Measurements from ENCODE around the gene WBP2. TPM values are rescaled to one million over a fixed set of nuclear protein-coding genes. Genes with fewer than 3 reads are reported as not detected.

Gene WBP2
- total RNA-seq, 1 experiment from 2014 or later, result 132 TPM

- Histone ChIP-seq H3K9me2 (ENCODE audit: insufficient read depth) (no peaks in the 10 kb centered on the region), H3K79me2 (ENCODE audit: insufficient read depth, low read length) (peaks cover 34% of the 10 kb centered on the region; the same call in 1 of the 2 replicates), H3K36me3 (ENCODE audit: control insufficient read depth in 1 of 2, insufficient read depth in 2 of 2, low read length in 2 of 2) (peaks cover 24 to 38% of the 10 kb centered on the region in 2 experiments), H3K9ac (ENCODE audit: low read length) (peak overlapping the region; percentile 84), H3K4me1 (ENCODE audit: control insufficient read depth in 1 of 2, insufficient read depth in 2 of 2, low read length in 2 of 2) (peaks cover 13 to 26% of the 10 kb centered on the region in 2 experiments), H3K4me3 (replicated peaks in 1 of 2; ENCODE audit: low read depth in 1 of 2, low read length in 2 of 2) (peak overlapping the region; percentile 64 to 72), H2AFZ (ENCODE audit: low read depth, low read length, poor library complexity, severe bottlenecking) (no peak overlapping the region), H3K27ac (ENCODE audit: low read depth, low read length) (peak overlapping the region; percentile 100), H4K20me1 (ENCODE audit: insufficient read depth) (no peaks in the 10 kb centered on the region), H3K27me3 (ENCODE audit: insufficient read depth, low read length) (no peaks in the 10 kb centered on the region), H3K4me2 (ENCODE audit: low read length) (peak overlapping the region; percentile 95), H3K9me3 (ENCODE audit: control insufficient read depth in 1 of 2, insufficient read depth in 1 of 2, low read depth in 1 of 2, low read length in 2 of 2) (no peaks in the 10 kb centered on the region)
- TF ChIP-seq ZNF274 (IDR thresholded peaks at IDR 0.05; ENCODE audit: low read depth, low read length) (no peak), TCF7L2 (IDR thresholded peaks at IDR 0.05; ENCODE audit: borderline replicate concordance, extremely low read depth, insufficient read depth, insufficient read length) (no peak), ELF1 (IDR thresholded peaks at IDR 0.05; ENCODE audit: borderline replicate concordance, low read depth) (no peak), SP1 (IDR thresholded peaks at IDR 0.05; ENCODE audit: low read depth) (no peak), RAD21 (IDR thresholded peaks at IDR 0.05; ENCODE audit: low read depth) (no peak), ZFX (IDR thresholded peaks at IDR 0.05) (no peak), FOSL1 (IDR thresholded peaks at IDR 0.05; ENCODE audit: low read depth) (no peak), EZH2phosphoT487 (IDR thresholded peaks at IDR 0.05; ENCODE audit: borderline replicate concordance) (no peak), CTCF (IDR thresholded peaks at IDR 0.05 in 2 of 3, conservative IDR thresholded peaks at IDR 0.05 in 1 of 3; ENCODE audit: borderline replicate concordance in 1 of 3, insufficient read depth in 1 of 3, low read depth in 2 of 3, low read length in 2 of 3) (no peak), CEBPB (IDR thresholded peaks at IDR 0.05; ENCODE audit: low read depth) (no peak), EGR1 (IDR thresholded peaks at IDR 0.05; ENCODE audit: low read depth) (no peak), POLR2A (IDR thresholded peaks at IDR 0.05; ENCODE audit: borderline replicate concordance, extremely low read depth, insufficient read depth, insufficient read length) (no peak), SRF (IDR thresholded peaks at IDR 0.05; ENCODE audit: low read depth) (no peak), POLR2AphosphoS5 (IDR thresholded peaks at IDR 0.05; ENCODE audit: low read depth, low read length) (no peak), MAX (IDR thresholded peaks at IDR 0.05) (no peak), EZH2 (IDR thresholded peaks at IDR 0.05) (no peak)
- TF ChIP-seq, protein P1, sequence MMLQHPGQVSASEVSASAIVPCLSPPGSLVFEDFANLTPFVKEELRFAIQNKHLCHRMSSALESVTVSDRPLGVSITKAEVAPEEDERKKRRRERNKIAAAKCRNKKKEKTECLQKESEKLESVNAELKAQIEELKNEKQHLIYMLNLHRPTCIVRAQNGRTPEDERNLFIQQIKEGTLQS (IDR thresholded peaks at IDR 0.05), result no peak
- TF ChIP-seq, protein P2, sequence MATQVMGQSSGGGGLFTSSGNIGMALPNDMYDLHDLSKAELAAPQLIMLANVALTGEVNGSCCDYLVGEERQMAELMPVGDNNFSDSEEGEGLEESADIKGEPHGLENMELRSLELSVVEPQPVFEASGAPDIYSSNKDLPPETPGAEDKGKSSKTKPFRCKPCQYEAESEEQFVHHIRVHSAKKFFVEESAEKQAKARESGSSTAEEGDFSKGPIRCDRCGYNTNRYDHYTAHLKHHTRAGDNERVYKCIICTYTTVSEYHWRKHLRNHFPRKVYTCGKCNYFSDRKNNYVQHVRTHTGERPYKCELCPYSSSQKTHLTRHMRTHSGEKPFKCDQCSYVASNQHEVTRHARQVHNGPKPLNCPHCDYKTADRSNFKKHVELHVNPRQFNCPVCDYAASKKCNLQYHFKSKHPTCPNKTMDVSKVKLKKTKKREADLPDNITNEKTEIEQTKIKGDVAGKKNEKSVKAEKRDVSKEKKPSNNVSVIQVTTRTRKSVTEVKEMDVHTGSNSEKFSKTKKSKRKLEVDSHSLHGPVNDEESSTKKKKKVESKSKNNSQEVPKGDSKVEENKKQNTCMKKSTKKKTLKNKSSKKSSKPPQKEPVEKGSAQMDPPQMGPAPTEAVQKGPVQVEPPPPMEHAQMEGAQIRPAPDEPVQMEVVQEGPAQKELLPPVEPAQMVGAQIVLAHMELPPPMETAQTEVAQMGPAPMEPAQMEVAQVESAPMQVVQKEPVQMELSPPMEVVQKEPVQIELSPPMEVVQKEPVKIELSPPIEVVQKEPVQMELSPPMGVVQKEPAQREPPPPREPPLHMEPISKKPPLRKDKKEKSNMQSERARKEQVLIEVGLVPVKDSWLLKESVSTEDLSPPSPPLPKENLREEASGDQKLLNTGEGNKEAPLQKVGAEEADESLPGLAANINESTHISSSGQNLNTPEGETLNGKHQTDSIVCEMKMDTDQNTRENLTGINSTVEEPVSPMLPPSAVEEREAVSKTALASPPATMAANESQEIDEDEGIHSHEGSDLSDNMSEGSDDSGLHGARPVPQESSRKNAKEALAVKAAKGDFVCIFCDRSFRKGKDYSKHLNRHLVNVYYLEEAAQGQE (IDR thresholded peaks at IDR 0.05; ENCODE audit: low read depth), result no peak
- ATAC-seq, result no peak
- BruUV-seq (replicated peaks), result TSS peak; percentile 78
- ChIA-PET POLR2A (interaction anchor here (1.0 to 5.1 kb wide), 8 partner anchors 15 to 132 kb away, joined by 3 to 22 read pairs (median 4); partner anchors contain the start of genes TRIM47 and WBP2), CTCF (interaction anchor here (0.7 to 2.3 kb wide), 3 partner anchors 19 to 106 kb away, joined by 3 to 8 read pairs (median 5); partner anchors contain the start of genes TRIM47 and WBP2), RAD21 (ENCODE audit: low non-redundant PET in 1 of 2, low total read pairs in 2 of 2, uncharacterized antibody in 2 of 2, unreplicated experiment in 2 of 2) (no interaction called here)
- DNase-seq (ENCODE audit: low read depth, low spot score), result no peak
- intact Hi-C loops (cut with micrococcal nuclease), result no loop called here
These were observed 42.3 kb upstream of the WBP2 start for GRCh38 chr17:75897160-75898019.

All from HCT116 (cell line).